RWPE1 (cell line): Measurements from ENCODE around the gene TUBA4B.

Source experiments
- CTCF ChIA-PET: fragments of 350-600 bp; sonication (Branson Sonifier 250); formaldehyde crosslinking; extraction: SDS; loops from one replicate; lab custom pipeline; 2021; lab: Yijun Ruan, JAX
- POLR2A ChIA-PET: fragments of 400-600 bp; formaldehyde crosslinking; extraction: SDS; loops from one replicate; lab custom pipeline; 2020; ENCODE audit warnings: antibody characterized with exemption; ENCODE audit not compliant: low non-redundant PET; lab: Yijun Ruan, JAX
- DNase-seq: peaks from one replicate; pipeline ENCODE4 v3.0.0; 2012; ENCODE audit warnings: low spot score
- H3K27ac ChIP-seq: fragments of 450-650 bp; 2 replicates; pipeline ENCODE4 v1.5.1; 2017
- CTCF ChIP-seq: fragments of 450-650 bp; conservative IDR thresholded peaks from 2 replicates; pipeline ENCODE4 v1.5.1; 2017; ENCODE audit warnings: low read depth, mild to moderate bottlenecking

The TUBA4B gene

GRCh38 chr2:219294356-219295351 lies 41.6 kb downstream of the TUBA4B start:
- POLR2A ChIA-PET: interaction anchor here (0.6 to 0.7 kb wide), 3 partner anchors 16 to 46 kb away, joined by 3 to 4 read pairs (median 3); partner anchors contain the start of gene DNAJB2
- CTCF ChIA-PET: interaction anchor here (0.5 to 3.0 kb wide), 48 partner anchors 9 to 895 kb away, joined by 3 to 62 read pairs (median 4); partner anchors contain the start of genes ABCB6, ANKZF1, ATG9A and CNPPD1

GRCh38 chr2:219296142-219296541 lies 43.1 kb downstream of the TUBA4B start:
- CTCF ChIA-PET: interaction anchor here (0.7 to 2.1 kb wide), 2 partner anchors 11 to 111 kb away, joined by 3 to 37 read pairs; no protein-coding TSS in a partner anchor
- H3K27ac ChIP-seq: no peak overlapping the region
- no peak for TF ChIP-seq CTCF
- POLR2A ChIA-PET: no interaction called here
- DNase-seq: no peak

More at GRCh38 chr2:219294356-219295351, 41.6 kb downstream of the TUBA4B start:
- DNase-seq: peak; percentile 84
- peak overlapping the region; percentile 67 for H3K27ac ChIP-seq
- peak; percentile 97 for TF ChIP-seq CTCF

GRCh38 chr2:219296631-219297391 lies 43.8 kb downstream of the TUBA4B start:
- DNase-seq: no peak
- CTCF ChIA-PET: interaction anchor here (0.6 to 1.8 kb wide), 3 partner anchors 45 to 125 kb away, joined by 3 to 7 read pairs (median 4); no protein-coding TSS in a partner anchor
- POLR2A ChIA-PET: no interaction called here
- TF ChIP-seq CTCF: no peak
- H3K27ac ChIP-seq: no peak overlapping the region

GRCh38 chr2:219297766-219298456 lies 44.9 kb downstream of the TUBA4B start:
- ChIA-PET POLR2A (no interaction called here), CTCF (interaction anchor here (0.6 to 2.8 kb wide), 5 partner anchors 20 to 412 kb away, joined by 3 to 15 read pairs (median 4); partner anchors contain the start of gene DNAJB2)
- DNase-seq: no peak
- H3K27ac ChIP-seq: no peak overlapping the region
- no peak for TF ChIP-seq CTCF

GRCh38 chr2:219298759-219299371 lies 45.8 kb downstream of the TUBA4B start:
- peak; percentile 97 for TF ChIP-seq CTCF
- ChIA-PET CTCF (interaction anchor here (0.5 to 2.8 kb wide), 12 partner anchors 13 to 725 kb away, joined by 3 to 15 read pairs (median 4); partner anchors contain the start of genes ANKZF1, ATG9A, DNAJB2 and TUBA4A), POLR2A (no interaction called here)
- peak; percentile 91 for DNase-seq
- H3K27ac ChIP-seq: no peak overlapping the region
